ENCODE results near the gene WAPL.
A peak's percentile ranks its signal among the peaks of the same experiment; 100 is the strongest.

DNA sequence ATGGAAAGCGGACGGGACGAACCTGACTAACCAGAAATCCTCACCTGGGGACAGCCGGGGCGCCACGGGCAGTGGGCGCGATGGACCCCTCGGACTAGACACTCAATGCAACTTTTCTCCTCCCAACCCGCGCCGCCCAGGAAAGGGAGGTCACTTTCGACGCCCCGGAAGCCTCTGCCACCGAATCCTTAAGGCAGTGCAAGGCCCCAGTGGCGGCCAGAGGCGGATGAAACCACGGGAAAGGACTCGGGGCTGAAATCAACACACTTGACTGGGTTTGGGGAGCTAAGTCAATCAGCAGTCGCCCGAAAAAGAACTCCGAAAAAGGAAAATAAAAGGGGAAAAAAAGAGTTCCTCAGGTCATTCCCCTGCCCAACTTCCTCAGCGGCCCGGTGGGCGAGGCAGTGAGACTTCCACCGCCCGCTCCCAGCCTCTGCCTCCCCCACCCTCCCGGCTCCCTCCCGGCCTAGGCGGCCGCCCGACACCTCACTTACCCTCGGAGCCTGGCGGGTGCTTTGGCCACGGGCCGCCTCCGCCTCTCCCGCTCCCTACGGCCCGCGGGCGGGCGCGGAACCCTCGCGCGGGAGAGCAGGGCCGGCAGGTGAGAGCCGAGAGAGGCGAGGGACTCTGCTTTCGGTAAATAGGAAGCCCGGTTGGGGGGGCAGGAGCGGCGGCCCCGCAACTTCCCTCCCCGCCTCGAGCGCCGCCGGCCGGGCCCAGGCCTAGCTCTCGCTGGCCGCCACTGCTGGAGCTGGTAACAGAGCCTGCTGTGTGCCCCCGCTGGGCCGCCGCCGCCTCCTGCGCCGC, 518 bp downstream of the WAPL start:
- TF ChIP-seq TAF1 (IDR thresholded peaks at IDR 0.05; ENCODE audit: borderline replicate concordance, low read depth, low read length) (peak; percentile 66), POLR2AphosphoS5 (IDR thresholded peaks at IDR 0.05; ENCODE audit: low read depth, low read length) (peak; percentile 80)
